PC-9 (cell line): ENCODE measurements around the gene TMPRSS2. TPM values are rescaled to one million over a fixed set of nuclear protein-coding genes. Genes with fewer than 3 reads are reported as not detected.

Experiments used
- BruUV-seq: library from RNA; stranded (reverse); fragments of 400-500 nt; replicated peaks from 2 replicates; lab custom pipeline; 2021; lab: Mats Ljungman, UMichigan
- CTCF ChIA-PET: fragments of 300-600 bp; sonication (Branson Sonifier 250); formaldehyde crosslinking; loops from one replicate; lab custom pipeline; 2022; ENCODE audit warnings: antibody characterized with exemption; lab: Charles Lee
- POLR2A ChIA-PET: fragments of 300-600 bp; sonication (Branson Sonifier 250); formaldehyde crosslinking; loops from one replicate; lab custom pipeline; 2022; ENCODE audit warnings: antibody characterized with exemption; ENCODE audit not compliant: unreplicated experiment; lab: Charles Lee
- DNase-seq, 2 experiments: peaks; one replicate each; pipeline versions ENCODE4 v3.0.0 to v3.0.0-alpha.2; 2015 to 2022; ENCODE audit warnings: mixed read lengths in 1 of 2
- H2AFZ ChIP-seq: fragments of 200-600 bp; sonication (generic); 2 replicates; pipeline ENCODE4 v1.8.1; 2017; ENCODE audit warnings: antibody characterized with exemption
- H3F3A ChIP-seq: fragments of 200-600 bp; sonication (generic); 2 replicates; pipeline ENCODE4 v1.8.1; 2017; ENCODE audit warnings: antibody characterized with exemption, mild to moderate bottlenecking, low read depth; ENCODE audit not compliant: insufficient read depth
- H3K27ac ChIP-seq: fragments of 200-600 bp; sonication (generic); 2 replicates; pipeline ENCODE4 v1.6.1; 2016; ENCODE audit warnings: mixed run types
- H3K27me3 ChIP-seq: fragments of 200-600 bp; sonication (generic); 2 replicates; pipeline ENCODE4 v1.6.1; 2016; ENCODE audit warnings: low read depth, mixed run types; ENCODE audit not compliant: insufficient read depth
- H3K36me3 ChIP-seq: fragments of 200-600 bp; sonication (generic); 2 replicates; pipeline ENCODE4 v1.6.1; 2016; ENCODE audit warnings: low read depth, mixed run types
- H3K4me1 ChIP-seq: fragments of 200-600 bp; sonication (generic); replicated peaks from 2 replicates; pipeline ENCODE4 v1.6.1; 2016; ENCODE audit warnings: mixed run types; ENCODE audit not compliant: insufficient read depth
- H3K4me2 ChIP-seq: fragments of 200-600 bp; sonication (generic); 2 replicates; pipeline ENCODE4 v1.6.1; 2017; ENCODE audit warnings: mixed run types
- H3K4me3 ChIP-seq: fragments of 200-600 bp; sonication (generic); 2 replicates; pipeline ENCODE4 v1.6.1; 2016; ENCODE audit warnings: mixed run types
- H3K79me2 ChIP-seq: fragments of 200-600 bp; sonication (generic); 2 replicates; pipeline ENCODE4 v1.6.1; 2017; ENCODE audit warnings: low read depth, mixed run types
- H3K9me2 ChIP-seq: fragments of 200-600 bp; sonication (generic); 2 replicates; pipeline ENCODE4 v1.8.1; 2017; ENCODE audit warnings: mild to moderate bottlenecking; ENCODE audit not compliant: insufficient read depth
- H3K9me3 ChIP-seq: fragments of 200-600 bp; sonication (generic); 2 replicates; pipeline ENCODE4 v1.8.1; 2016; ENCODE audit warnings: low read depth; ENCODE audit not compliant: insufficient read depth
- H4K20me1 ChIP-seq: fragments of 200-600 bp; sonication (generic); 2 replicates; pipeline ENCODE4 v1.8.1; 2017; ENCODE audit not compliant: insufficient read depth
- EZH2 ChIP-seq: fragments of 200-600 bp; sonication (generic); IDR thresholded peaks from 2 replicates; pipeline ENCODE4 v1.8.0; 2017; ENCODE audit warnings: antibody characterized with exemption, low read depth
- intact Hi-C: fragments of 100-400 bp; cut with micrococcal nuclease; formaldehyde crosslinking; loops from one replicate; pipeline ENCODE4 v1.10.0; 2022; ENCODE audit not compliant: unreplicated experiment
- total RNA-seq: library from RNA; stranded (reverse); gene quantifications from 2 replicates; pipeline ENCODE4 v1.2.3, GENCODE V29; 2021
- TF ChIP-seq, protein P1 (sequence below): fragments of 200-600 bp; sonication (generic); conservative IDR thresholded peaks from 2 replicates; pipeline ENCODE4 v1.6.1; 2017; ENCODE audit warnings: mixed run types, antibody characterized with exemption, mild to moderate bottlenecking, moderate library complexity

Gene TMPRSS2
- total RNA-seq, 1 experiment from 2014 or later, result 0.61 TPM

GRCh38 chr21:41459884-41460534, 47.9 kb downstream of the TMPRSS2 start:
- no peaks in the 10 kb centered on the region for H3K9me3 ChIP-seq
- H3F3A ChIP-seq, result no peaks in the 10 kb centered on the region
- no peak overlapping the region for H3K4me2 ChIP-seq
- BruUV-seq, result no TSS peak
- no peak overlapping the region for H3K4me3 ChIP-seq
- no peak for DNase-seq
- no peak for TF ChIP-seq EZH2
- TF ChIP-seq, protein P1, sequence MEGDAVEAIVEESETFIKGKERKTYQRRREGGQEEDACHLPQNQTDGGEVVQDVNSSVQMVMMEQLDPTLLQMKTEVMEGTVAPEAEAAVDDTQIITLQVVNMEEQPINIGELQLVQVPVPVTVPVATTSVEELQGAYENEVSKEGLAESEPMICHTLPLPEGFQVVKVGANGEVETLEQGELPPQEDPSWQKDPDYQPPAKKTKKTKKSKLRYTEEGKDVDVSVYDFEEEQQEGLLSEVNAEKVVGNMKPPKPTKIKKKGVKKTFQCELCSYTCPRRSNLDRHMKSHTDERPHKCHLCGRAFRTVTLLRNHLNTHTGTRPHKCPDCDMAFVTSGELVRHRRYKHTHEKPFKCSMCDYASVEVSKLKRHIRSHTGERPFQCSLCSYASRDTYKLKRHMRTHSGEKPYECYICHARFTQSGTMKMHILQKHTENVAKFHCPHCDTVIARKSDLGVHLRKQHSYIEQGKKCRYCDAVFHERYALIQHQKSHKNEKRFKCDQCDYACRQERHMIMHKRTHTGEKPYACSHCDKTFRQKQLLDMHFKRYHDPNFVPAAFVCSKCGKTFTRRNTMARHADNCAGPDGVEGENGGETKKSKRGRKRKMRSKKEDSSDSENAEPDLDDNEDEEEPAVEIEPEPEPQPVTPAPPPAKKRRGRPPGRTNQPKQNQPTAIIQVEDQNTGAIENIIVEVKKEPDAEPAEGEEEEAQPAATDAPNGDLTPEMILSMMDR, result no peak
- no peak overlapping the region for H2AFZ ChIP-seq
- no peaks in the 10 kb centered on the region for H3K36me3 ChIP-seq
- H3K27me3 ChIP-seq, result no peaks in the 10 kb centered on the region
- intact Hi-C loops, result loop anchor here (1.0 to 5.0 kb wide), 3 partner anchors 37 to 293 kb away; partner anchors contain the start of gene BACE2
- H3K79me2 ChIP-seq, result no peaks in the 10 kb centered on the region
- no peaks in the 10 kb centered on the region for H4K20me1 ChIP-seq
- ChIA-PET CTCF (interaction anchor here (1.2 kb wide), 1 partner anchor 177 kb away, joined by 6 read pairs; no protein-coding TSS in a partner anchor), POLR2A (no interaction called here)
- H3K4me1 ChIP-seq, result no peaks in the 10 kb centered on the region
- H3K27ac ChIP-seq, result no peak overlapping the region
- no peaks in the 10 kb centered on the region for H3K9me2 ChIP-seq

DNA sequence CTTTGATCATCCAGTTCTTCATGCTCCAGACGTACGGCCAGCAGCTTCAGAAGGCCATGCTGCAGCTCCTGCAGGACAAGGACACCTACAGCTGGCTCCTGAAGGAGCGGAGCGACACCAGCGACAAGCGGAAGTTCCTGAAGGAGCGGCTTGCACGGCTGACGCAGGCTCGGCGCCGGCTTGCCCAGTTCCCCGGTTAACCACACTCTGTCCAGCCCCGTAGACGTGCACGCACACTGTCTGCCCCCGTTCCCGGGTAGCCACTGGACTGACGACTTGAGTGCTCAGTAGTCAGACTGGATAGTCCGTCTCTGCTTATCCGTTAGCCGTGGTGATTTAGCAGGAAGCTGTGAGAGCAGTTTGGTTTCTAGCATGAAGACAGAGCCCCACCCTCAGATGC, 49.4 kb downstream of the TMPRSS2 start:
- no peaks in the 10 kb centered on the region for H3K79me2 ChIP-seq
- CTCF ChIA-PET, result no interaction called here
- no peaks in the 10 kb centered on the region for H4K20me1 ChIP-seq
- H3K9me3 ChIP-seq, result no peaks in the 10 kb centered on the region
- H3K9me2 ChIP-seq, result no peaks in the 10 kb centered on the region
- no peak overlapping the region for H3K4me3 ChIP-seq
- no peak overlapping the region for H3K27ac ChIP-seq
- no peak for DNase-seq
- BruUV-seq, result no TSS peak
- H3K4me2 ChIP-seq, result no peak overlapping the region
- no peak overlapping the region for H2AFZ ChIP-seq
- no peaks in the 10 kb centered on the region for H3K36me3 ChIP-seq
- no peaks in the 10 kb centered on the region for H3F3A ChIP-seq
- no peak for TF ChIP-seq EZH2
- TF ChIP-seq, protein P1, result no peak
- POLR2A ChIA-PET, result no interaction called here
- H3K4me1 ChIP-seq, result no peaks in the 10 kb centered on the region
- intact Hi-C loops, result loop anchor here (2.0 kb wide), 1 partner anchor 36 kb away; no protein-coding TSS in a partner anchor
- H3K27me3 ChIP-seq, result no peaks in the 10 kb centered on the region

DNA sequence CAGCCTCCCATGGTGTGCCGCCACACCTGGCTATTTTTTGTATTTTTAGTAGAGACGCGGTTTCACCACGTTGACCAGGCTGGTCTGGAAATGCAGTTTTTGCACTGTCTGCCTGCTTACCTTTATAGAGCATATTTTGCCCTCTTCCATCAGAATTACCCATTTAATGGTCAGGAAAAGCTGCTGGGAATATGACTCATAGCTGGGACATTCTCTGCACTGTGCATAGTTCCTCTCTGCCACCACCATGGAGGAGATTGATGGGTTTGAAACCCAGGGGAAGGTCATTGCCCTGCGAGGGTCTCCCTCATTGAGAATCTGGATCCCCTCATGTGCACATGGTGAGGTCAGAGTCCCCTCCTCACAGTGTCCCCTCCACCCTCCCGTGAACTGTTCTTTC, 49.8 kb downstream of the TMPRSS2 start:
- Histone ChIP-seq H3K4me3 (no peak overlapping the region), H3K9me3 (no peaks in the 10 kb centered on the region), H3K36me3 (no peaks in the 10 kb centered on the region), H3K4me2 (no peak overlapping the region), H3K9me2 (no peaks in the 10 kb centered on the region), H3K79me2 (no peaks in the 10 kb centered on the region), H3K4me1 (peaks cover under 1% of the 10 kb centered on the region; the same call in 1 of the 2 replicates), H3F3A (no peaks in the 10 kb centered on the region), H3K27ac (no peak overlapping the region), H4K20me1 (no peaks in the 10 kb centered on the region), H2AFZ (no peak overlapping the region), H3K27me3 (no peaks in the 10 kb centered on the region)
- POLR2A ChIA-PET, result no interaction called here
- no TSS peak for BruUV-seq
- DNase-seq, result no peak
- TF ChIP-seq, protein P1, result no peak
- TF ChIP-seq EZH2, result no peak
- intact Hi-C loops, result loop anchor here (2.0 kb wide), 1 partner anchor 35 kb away; no protein-coding TSS in a partner anchor
- CTCF ChIA-PET, result no interaction called here
